Ovary (tissue), 3 donors: ENCODE measurements around the gene CTSW.

ENCODE experiments used
- CTCF ChIP-seq, 3 donors: fragments of 450-650 bp in 2 of 3; fragments of 200-600 bp in 1 of 3; IDR thresholded peaks; one replicate each; pipeline versions ENCODE4 v1.5.1 to v1.8.0; 2016 to 2022; ENCODE audit warnings: antibody characterized with exemption in 3 of 3, mild to moderate bottlenecking in 1 of 3
- EP300 ChIP-seq: sonication (generic); formaldehyde crosslinking; IDR thresholded peaks from one replicate; pipeline ENCODE4 v1.6.1; 2017; ENCODE audit warnings: antibody characterized with exemption
- donor health status: DM: no; HTN: no; CAD: no.

GRCh38 chr11:65927904-65928397, 48.3 kb downstream of the CTSW start:
- no peak for TF ChIP-seq CTCF (IDR thresholded peaks at IDR 0.05)
- TF ChIP-seq EP300: no peak
